OCI-LY1 (cell line): ENCODE results near the gene MIA2.

Experiments
- H2AFZ ChIP-seq: fragments of 200-600 bp; sonication (generic), shearing (Covaris generic); 2 replicates; pipeline ENCODE4 v1.6.0; 2014; ENCODE audit warnings: antibody characterized with exemption, mild to moderate bottlenecking, low read length
- H3F3A ChIP-seq: fragments of 200-600 bp; sonication (generic), shearing (Covaris generic); 2 replicates; pipeline ENCODE4 v1.6.0; 2014; ENCODE audit warnings: mild to moderate bottlenecking, antibody characterized with exemption, low read length, moderate library complexity; ENCODE audit not compliant: insufficient read depth
- H3K27ac ChIP-seq: fragments of 200-600 bp; sonication (generic); 2 replicates; pipeline ENCODE4 v1.5.1; 2014; ENCODE audit warnings: low read length, mixed run types, mild to moderate bottlenecking, low read depth; ENCODE audit not compliant: poor library complexity, severe bottlenecking
- H3K27me3 ChIP-seq: fragments of 200-600 bp; sonication (generic); 2 replicates; pipeline ENCODE4 v1.6.0; 2014; ENCODE audit warnings: antibody characterized with exemption, mild to moderate bottlenecking, low read length, moderate library complexity; ENCODE audit not compliant: insufficient read depth
- H3K36me3 ChIP-seq: fragments of 200-600 bp; sonication (generic); 2 replicates; pipeline ENCODE4 v1.6.1; 2014; ENCODE audit warnings: mild to moderate bottlenecking, antibody characterized with exemption, low read length, moderate library complexity, mixed read lengths; ENCODE audit not compliant: insufficient read depth
- H3K4me1 ChIP-seq: fragments of 200-600 bp; sonication (generic); 2 replicates; pipeline ENCODE4 v1.5.1; 2014; ENCODE audit warnings: mild to moderate bottlenecking, low read length, moderate library complexity; ENCODE audit not compliant: insufficient read depth, severe bottlenecking
- H3K4me2 ChIP-seq: fragments of 200-600 bp; sonication (generic), shearing (Covaris generic); 2 replicates; pipeline ENCODE4 v1.6.1; 2014; ENCODE audit warnings: low read length
- H3K4me3 ChIP-seq: fragments of 200-600 bp; sonication (generic); 2 replicates; pipeline ENCODE4 v1.5.1; 2014; ENCODE audit warnings: low read length, low read depth, mild to moderate bottlenecking, mixed read lengths; ENCODE audit not compliant: poor library complexity, severe bottlenecking
- H3K79me2 ChIP-seq: fragments of 200-600 bp; shearing (Covaris generic); 2 replicates; pipeline ENCODE4 v1.6.1; 2016; ENCODE audit warnings: mixed run types, low read length, mixed read lengths; ENCODE audit not compliant: insufficient read depth
- H3K9ac ChIP-seq: fragments of 200-600 bp; sonication (generic), shearing (Covaris generic); 2 replicates; pipeline ENCODE4 v1.6.1; 2014; ENCODE audit warnings: mild to moderate bottlenecking, low read length, mixed read lengths
- H3K9me2 ChIP-seq: fragments of 200-600 bp; sonication (generic), shearing (Covaris generic); 2 replicates; pipeline ENCODE4 v1.6.1; 2014; ENCODE audit warnings: low read depth, mild to moderate bottlenecking, low read length, mixed read lengths
- H3K9me3 ChIP-seq: fragments of 200-600 bp; shearing (Covaris generic); 2 replicates; pipeline ENCODE4 v1.6.1; 2014; ENCODE audit warnings: low read length, mixed read lengths
- H4K20me1 ChIP-seq: fragments of 200-600 bp; sonication (generic), shearing (Covaris generic); 2 replicates; pipeline ENCODE4 v1.6.0; 2016; ENCODE audit warnings: mild to moderate bottlenecking, low read length; ENCODE audit not compliant: insufficient read depth
- CTCF ChIP-seq: fragments of 200-600 bp; sonication (generic), shearing (Covaris generic); IDR thresholded peaks from 2 replicates; pipeline ENCODE4 v1.5.1; 2017; ENCODE audit warnings: mild to moderate bottlenecking, antibody characterized with exemption, low read length, moderate library complexity, mixed read lengths
- EZH2 ChIP-seq: fragments of 200-600 bp; sonication (generic), shearing (Covaris generic); IDR thresholded peaks from 2 replicates; pipeline ENCODE4 v1.8.0; 2017; ENCODE audit warnings: borderline replicate concordance, mixed run types, mild to moderate bottlenecking, antibody characterized with exemption, low read length, moderate library complexity, mixed read lengths

Gene MIA2

GRCh38 chr14:39367387-39367751, 133.7 kb downstream of the MIA2 start:
- H3K9ac ChIP-seq = no peak overlapping the region
- H2AFZ ChIP-seq = no peak overlapping the region
- no peaks in the 10 kb centered on the region for H3F3A ChIP-seq
- no peaks in the 10 kb centered on the region for H3K9me2 ChIP-seq
- no peaks in the 10 kb centered on the region for H3K27me3 ChIP-seq
- H4K20me1 ChIP-seq = no peaks in the 10 kb centered on the region
- H3K4me1 ChIP-seq = no peaks in the 10 kb centered on the region
- no peaks in the 10 kb centered on the region for H3K79me2 ChIP-seq
- H3K27ac ChIP-seq = no peak overlapping the region
- no peak overlapping the region for H3K4me3 ChIP-seq
- TF ChIP-seq CTCF (no peak), EZH2 (no peak)
- no peaks in the 10 kb centered on the region for H3K9me3 ChIP-seq
- H3K4me2 ChIP-seq = no peak overlapping the region
- H3K36me3 ChIP-seq = 0 out of 2 replicates have a peak, but pooled peaks cover 4% of the 10 kb centered on the region

- no peak overlapping the region for H3K9ac ChIP-seq
Measured at GRCh38 chr14:39368261-39368959, 134.7 kb downstream of the MIA2 start.

GRCh38 chr14:39369029-39369428, 135.3 kb downstream of the MIA2 start:
- no peak overlapping the region for H3K27ac ChIP-seq
- H3K9me2 ChIP-seq = no peaks in the 10 kb centered on the region
- no peak overlapping the region for H3K4me3 ChIP-seq
- H4K20me1 ChIP-seq = no peaks in the 10 kb centered on the region
- H3K36me3 ChIP-seq = no peaks in the 10 kb centered on the region
- H3K4me1 ChIP-seq = no peaks in the 10 kb centered on the region
- H3K27me3 ChIP-seq = no peaks in the 10 kb centered on the region
- no peak overlapping the region for H3K9ac ChIP-seq
- H2AFZ ChIP-seq = no peak overlapping the region
- H3K79me2 ChIP-seq = no peaks in the 10 kb centered on the region
- no peak for TF ChIP-seq CTCF
- no peak for TF ChIP-seq EZH2
- no peaks in the 10 kb centered on the region for H3F3A ChIP-seq
- H3K4me2 ChIP-seq = no peak overlapping the region
- H3K9me3 ChIP-seq = no peaks in the 10 kb centered on the region

More at GRCh38 chr14:39368261-39368959, 134.7 kb downstream of the MIA2 start:
- Histone ChIP-seq H3K36me3 (0 out of 2 replicates have a peak, but pooled peaks cover 4% of the 10 kb centered on the region), H3K27ac (no peak overlapping the region), H3F3A (no peaks in the 10 kb centered on the region), H3K27me3 (no peaks in the 10 kb centered on the region), H3K79me2 (no peaks in the 10 kb centered on the region), H3K4me3 (no peak overlapping the region), H4K20me1 (no peaks in the 10 kb centered on the region), H3K4me2 (no peak overlapping the region), H3K4me1 (no peaks in the 10 kb centered on the region), H3K9me2 (no peaks in the 10 kb centered on the region), H3K9me3 (no peaks in the 10 kb centered on the region), H2AFZ (no peak overlapping the region)
- no peak for TF ChIP-seq EZH2
- peak; percentile 62 for TF ChIP-seq CTCF
